H9 (cell line): ENCODE results near the gene MAP3K19. TPM values are rescaled to one million over a fixed set of nuclear protein-coding genes. Genes with fewer than 3 reads are reported as not detected.

Experiments used
- DNase-seq: peaks from one replicate; pipeline ENCODE4 v3.0.0-alpha.2; 2017
- H2AFZ ChIP-seq: one replicate; pipeline ENCODE4 v1.6.1; 2013; ENCODE audit warnings: mild to moderate bottlenecking, low read length, control low read depth, moderate library complexity
- H2AK5ac ChIP-seq: 2 replicates; pipeline ENCODE4 v1.6.1; 2013; ENCODE audit warnings: low read length, control low read depth, mixed read lengths; ENCODE audit not compliant: insufficient read length
- H2BK120ac ChIP-seq: one replicate; pipeline ENCODE4 v1.6.1; 2013; ENCODE audit warnings: low read depth, mild to moderate bottlenecking, low read length, control low read depth, inconsistent platforms; ENCODE audit not compliant: poor library complexity, severe bottlenecking
- H2BK12ac ChIP-seq: 2 replicates; pipeline ENCODE4 v1.6.1; 2013; ENCODE audit warnings: low read length, control low read depth, mixed read lengths, low read depth; ENCODE audit not compliant: insufficient read length
- H2BK15ac ChIP-seq: 2 replicates; pipeline ENCODE4 v1.6.1; 2013; ENCODE audit warnings: low read depth, low read length, control low read depth
- H2BK20ac ChIP-seq: one replicate; pipeline ENCODE4 v1.6.1; 2013; ENCODE audit warnings: low read depth, mild to moderate bottlenecking, low read length, control low read depth, inconsistent platforms; ENCODE audit not compliant: poor library complexity, severe bottlenecking
- H2BK5ac ChIP-seq: 2 replicates; pipeline ENCODE4 v1.6.1; 2013; ENCODE audit warnings: low read length, control low read depth, mixed read lengths; ENCODE audit not compliant: insufficient read length
- H3K14ac ChIP-seq: 2 replicates; pipeline ENCODE4 v1.6.1; 2013; ENCODE audit warnings: low read length, control low read depth; ENCODE audit not compliant: insufficient read depth
- H3K18ac ChIP-seq: 2 replicates; pipeline ENCODE4 v1.6.1; 2013; ENCODE audit warnings: low read depth, mild to moderate bottlenecking, mixed read lengths, low read length, control low read depth; ENCODE audit not compliant: insufficient read length
- H3K23ac ChIP-seq: 2 replicates; pipeline ENCODE4 v1.6.1; 2013; ENCODE audit warnings: low read length, control low read depth, mixed read lengths, low read depth; ENCODE audit not compliant: insufficient read length
- H3K23me2 ChIP-seq: 2 replicates; pipeline ENCODE4 v1.6.1; 2013; ENCODE audit warnings: low read depth, mild to moderate bottlenecking, mixed read lengths, low read length, control low read depth; ENCODE audit not compliant: insufficient read length, poor library complexity, severe bottlenecking
- H3K27ac ChIP-seq: 2 replicates; pipeline ENCODE4 v1.5.1; 2013; ENCODE audit warnings: low read length, control low read depth, mixed read lengths, low read depth; ENCODE audit not compliant: insufficient read length
- H3K27me3 ChIP-seq: 2 replicates; pipeline ENCODE4 v1.6.1; 2013; ENCODE audit warnings: low read length, control low read depth, inconsistent platforms; ENCODE audit not compliant: insufficient read depth
- H3K4ac ChIP-seq: 2 replicates; pipeline ENCODE4 v1.6.1; 2013; ENCODE audit warnings: low read depth, mild to moderate bottlenecking, control low read depth, inconsistent platforms, low read length, moderate library complexity
- H3K4me1 ChIP-seq: 2 replicates; pipeline ENCODE4 v1.6.1; 2013; ENCODE audit warnings: low read length, control low read depth, inconsistent platforms; ENCODE audit not compliant: insufficient read depth
- H3K4me2 ChIP-seq: 2 replicates; pipeline ENCODE4 v1.6.1; 2013; ENCODE audit warnings: low read length, control low read depth, mixed read lengths; ENCODE audit not compliant: insufficient read length, insufficient read depth
- H3K56ac ChIP-seq: 2 replicates; pipeline ENCODE4 v1.6.1; 2013; ENCODE audit warnings: low read depth, mild to moderate bottlenecking, mixed read lengths, low read length, control low read depth; ENCODE audit not compliant: insufficient read length
- H3K79me1 ChIP-seq: 2 replicates; pipeline ENCODE4 v1.6.1; 2013; ENCODE audit warnings: low read depth, mild to moderate bottlenecking, moderate library complexity, low read length, control low read depth, inconsistent platforms; ENCODE audit not compliant: insufficient read depth, poor library complexity, severe bottlenecking
- H3K79me2 ChIP-seq: 2 replicates; pipeline ENCODE4 v1.6.1; 2013; ENCODE audit warnings: low read length, control low read depth, inconsistent platforms; ENCODE audit not compliant: insufficient read depth
- H3K9ac ChIP-seq: 2 replicates; pipeline ENCODE4 v1.6.1; 2013; ENCODE audit warnings: low read length, control low read depth, mixed read lengths; ENCODE audit not compliant: insufficient read length; ENCODE audit errors: extremely low read depth
- H3K9me3 ChIP-seq: one replicate; pipeline ENCODE4 v1.6.1; 2013; ENCODE audit warnings: low read depth, low read length, inconsistent platforms; ENCODE audit not compliant: control insufficient read depth
- H3T11ph ChIP-seq: one replicate; pipeline ENCODE4 v1.6.1; 2013; ENCODE audit warnings: mild to moderate bottlenecking, low read length, control low read depth, inconsistent platforms
- H4K20me1 ChIP-seq: one replicate; pipeline ENCODE4 v1.6.1; 2013; ENCODE audit not compliant: control insufficient read depth, insufficient read length, insufficient read depth
- H4K5ac ChIP-seq: 2 replicates; pipeline ENCODE4 v1.6.1; 2013; ENCODE audit warnings: low read depth, mild to moderate bottlenecking, mixed read lengths, low read length, control low read depth; ENCODE audit not compliant: insufficient read length
- H4K8ac ChIP-seq: replicated peaks from 2 replicates; pipeline ENCODE4 v1.6.1; 2013; ENCODE audit warnings: low read length, control low read depth, mixed read lengths, low read depth; ENCODE audit not compliant: insufficient read length
- H4K91ac ChIP-seq: 2 replicates; pipeline ENCODE4 v1.6.1; 2013; ENCODE audit warnings: low read depth, mild to moderate bottlenecking, moderate library complexity, mixed read lengths, low read length, control low read depth; ENCODE audit not compliant: insufficient read length
- H3K27ac Mint-ChIP-seq, 3 experiments: 2 replicates in 2 of 3; 3 replicates in 1 of 3; pipeline ENCODE4 v1.8.0; 2020 to 2021; ENCODE audit warnings: mixed read lengths in 3 of 3, mild to moderate bottlenecking in 1 of 3, moderate library complexity in 1 of 3
- H3K27me3 Mint-ChIP-seq: 2 replicates; pipeline ENCODE4 v1.8.0; 2021; ENCODE audit warnings: low read depth, mild to moderate bottlenecking, moderate library complexity, mixed read lengths
- H3K36me3 Mint-ChIP-seq, 3 experiments: 2 replicates in 2 of 3; 3 replicates in 1 of 3; pipeline ENCODE4 v1.8.0; 2020 to 2021; ENCODE audit warnings: low read depth in 3 of 3, mixed read lengths in 3 of 3; ENCODE audit not compliant: insufficient read depth in 1 of 3
- H3K4me1 Mint-ChIP-seq, 2 experiments: 2 replicates each; pipeline ENCODE4 v1.8.0; 2020; ENCODE audit warnings: mixed read lengths in 2 of 2
- H3K4me3 Mint-ChIP-seq, 2 experiments: 2 replicates in 1 of 2; 3 replicates in 1 of 2; pipeline ENCODE4 v1.8.0; 2020 to 2021; ENCODE audit warnings: mild to moderate bottlenecking in 2 of 2, mixed read lengths in 2 of 2, moderate library complexity in 1 of 2
- H3K9me3 Mint-ChIP-seq, 2 experiments: 2 replicates in 1 of 2; 3 replicates in 1 of 2; pipeline ENCODE4 v1.8.0; 2020; ENCODE audit warnings: mild to moderate bottlenecking in 2 of 2, mixed read lengths in 2 of 2, moderate library complexity in 1 of 2
- CTCF ChIP-seq: fragments of 200-600 bp; sonication (generic); conservative IDR thresholded peaks from 3 replicates; pipeline ENCODE4 v1.8.0; 2021; ENCODE audit warnings: antibody characterized with exemption, mild to moderate bottlenecking
- WGBS: extraction: QIAGEN DNeasy Blood & Tissue Kit; methylation state at CpG from one replicate; pipeline ENCODE4 v1.1.7; 2013; ENCODE audit warnings: missing lambda C conversion rate, low lambda C conversion rate, mixed read lengths; ENCODE audit not compliant: insufficient read length; ENCODE audit errors: extremely low coverage; 5-methylcytosine and 5-hydroxymethylcytosine counted together
- total RNA-seq: library from RNA; stranded (reverse); gene quantifications from 2 replicates; pipeline ENCODE4 v1.2.1, GENCODE V29; 2021

MAP3K19 gene
- total RNA-seq, 1 experiment from 2014 or later: not detected

- Mint-ChIP-seq H3K27me3 (no peaks in the 10 kb centered on the region), H3K4me3 (no peak overlapping the region), H3K36me3 (peaks cover 20 to 71% (median 55%) of the 10 kb centered on the region in 3 experiments; a peak in 6 of 7 replicates), H3K9me3 (no peaks in the 10 kb centered on the region), H3K4me1 (peaks cover 10 to 24% of the 10 kb centered on the region in 2 experiments), H3K27ac (0 out of 7 replicates have a peak overlapping the region, but pooled peaks of 1 of the 3 experiments have one; percentile 89)
- no peak for TF ChIP-seq CTCF
- Histone ChIP-seq H2AFZ (no peak overlapping the region), H3K27ac (no peak overlapping the region), H2BK120ac (no peak overlapping the region), H4K5ac (no peak overlapping the region), H3K56ac (no peak overlapping the region), H3K4ac (no peak overlapping the region), H2BK20ac (no peak overlapping the region), H3K18ac (no peak overlapping the region), H3K27me3 (no peaks in the 10 kb centered on the region), H3K79me2 (no peaks in the 10 kb centered on the region), H2AK5ac (no peak overlapping the region), H2BK15ac (no peak overlapping the region), H3K79me1 (peaks cover 5% of the 10 kb centered on the region), H4K8ac (no peak overlapping the region), H2BK5ac (no peak overlapping the region), H3K23ac (no peak overlapping the region), H3K9me3 (no peaks in the 10 kb centered on the region), H2BK12ac (no peak overlapping the region), H3K4me1 (no peaks in the 10 kb centered on the region; the same call in 1 of the 2 replicates), H3T11ph (no peak overlapping the region), H3K23me2 (no peaks in the 10 kb centered on the region), H4K20me1 (no peaks in the 10 kb centered on the region), H4K91ac (no peak overlapping the region), H3K14ac (no peak overlapping the region), H3K4me2 (no peak overlapping the region), H3K9ac (no peak overlapping the region)
- DNase-seq: no peak
- no CpG with 5 or more reads among the region's 6 CpGs for WGBS
Measured at GRCh38 chr2:134946073-134946472, 101.2 kb downstream of the MAP3K19 start.
